ENCODE results near the gene AFAP1L2. TPM values are rescaled to one million over a fixed set of nuclear protein-coding genes. Genes with fewer than 3 reads are reported as not detected.

The AFAP1L2 gene
- total RNA-seq, 1 donor: 0.18 TPM

DNA sequence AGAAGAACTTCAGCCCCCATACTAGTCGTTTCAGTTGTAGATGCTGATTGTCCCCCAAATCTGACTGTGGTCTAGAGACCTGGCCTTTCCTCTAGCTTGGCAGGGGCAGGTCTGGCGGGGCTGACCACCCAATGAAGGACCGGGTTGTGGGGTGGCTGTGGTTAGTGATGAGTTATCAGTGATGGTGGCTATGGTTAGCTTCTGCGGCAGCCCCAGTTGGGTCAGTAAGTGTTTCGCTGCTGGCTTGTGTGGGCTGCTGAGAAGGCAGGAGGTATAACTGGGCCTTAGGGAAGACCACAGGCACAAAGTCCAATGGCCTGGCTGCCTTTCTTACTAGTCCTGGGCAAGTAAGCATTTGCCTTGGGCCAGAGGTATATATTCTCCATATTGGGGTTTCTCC, 143.9 kb downstream of the AFAP1L2 start:
- DNase-seq (ENCODE audit: low read depth): no peak
- H3K4me3 ChIP-seq (ENCODE audit: low read depth, low read length): no peak overlapping the region
- TF ChIP-seq, protein P1, sequence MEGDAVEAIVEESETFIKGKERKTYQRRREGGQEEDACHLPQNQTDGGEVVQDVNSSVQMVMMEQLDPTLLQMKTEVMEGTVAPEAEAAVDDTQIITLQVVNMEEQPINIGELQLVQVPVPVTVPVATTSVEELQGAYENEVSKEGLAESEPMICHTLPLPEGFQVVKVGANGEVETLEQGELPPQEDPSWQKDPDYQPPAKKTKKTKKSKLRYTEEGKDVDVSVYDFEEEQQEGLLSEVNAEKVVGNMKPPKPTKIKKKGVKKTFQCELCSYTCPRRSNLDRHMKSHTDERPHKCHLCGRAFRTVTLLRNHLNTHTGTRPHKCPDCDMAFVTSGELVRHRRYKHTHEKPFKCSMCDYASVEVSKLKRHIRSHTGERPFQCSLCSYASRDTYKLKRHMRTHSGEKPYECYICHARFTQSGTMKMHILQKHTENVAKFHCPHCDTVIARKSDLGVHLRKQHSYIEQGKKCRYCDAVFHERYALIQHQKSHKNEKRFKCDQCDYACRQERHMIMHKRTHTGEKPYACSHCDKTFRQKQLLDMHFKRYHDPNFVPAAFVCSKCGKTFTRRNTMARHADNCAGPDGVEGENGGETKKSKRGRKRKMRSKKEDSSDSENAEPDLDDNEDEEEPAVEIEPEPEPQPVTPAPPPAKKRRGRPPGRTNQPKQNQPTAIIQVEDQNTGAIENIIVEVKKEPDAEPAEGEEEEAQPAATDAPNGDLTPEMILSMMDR (IDR thresholded peaks at IDR 0.05; ENCODE audit: insufficient read depth, low read length): no peak

DNA sequence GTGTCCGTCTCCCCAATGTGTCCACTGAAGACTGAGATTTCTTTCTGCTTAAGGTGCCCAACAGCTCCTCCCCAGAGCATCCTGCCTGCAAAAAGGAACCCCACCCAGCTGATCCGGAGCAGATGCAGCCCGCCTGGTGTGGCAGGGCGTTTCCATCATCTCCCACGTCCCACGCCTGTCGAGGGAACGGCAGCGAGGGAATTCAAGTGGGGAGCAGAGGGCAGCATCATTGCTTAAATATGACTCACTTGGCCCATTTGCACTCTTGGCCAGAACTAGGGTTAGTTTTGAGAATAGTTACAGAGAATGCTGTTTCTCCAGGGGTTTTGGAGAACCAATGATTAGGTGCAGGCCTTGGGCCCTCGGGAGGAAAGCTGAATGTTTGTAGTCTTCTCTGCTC, 144.5 kb downstream of the AFAP1L2 start:
- H3K4me3 ChIP-seq (ENCODE audit: low read depth, low read length): no peak overlapping the region
- TF ChIP-seq, protein P1 (IDR thresholded peaks at IDR 0.05; ENCODE audit: insufficient read depth, low read length): no peak
- DNase-seq (ENCODE audit: low read depth): peak; percentile 90

DNA sequence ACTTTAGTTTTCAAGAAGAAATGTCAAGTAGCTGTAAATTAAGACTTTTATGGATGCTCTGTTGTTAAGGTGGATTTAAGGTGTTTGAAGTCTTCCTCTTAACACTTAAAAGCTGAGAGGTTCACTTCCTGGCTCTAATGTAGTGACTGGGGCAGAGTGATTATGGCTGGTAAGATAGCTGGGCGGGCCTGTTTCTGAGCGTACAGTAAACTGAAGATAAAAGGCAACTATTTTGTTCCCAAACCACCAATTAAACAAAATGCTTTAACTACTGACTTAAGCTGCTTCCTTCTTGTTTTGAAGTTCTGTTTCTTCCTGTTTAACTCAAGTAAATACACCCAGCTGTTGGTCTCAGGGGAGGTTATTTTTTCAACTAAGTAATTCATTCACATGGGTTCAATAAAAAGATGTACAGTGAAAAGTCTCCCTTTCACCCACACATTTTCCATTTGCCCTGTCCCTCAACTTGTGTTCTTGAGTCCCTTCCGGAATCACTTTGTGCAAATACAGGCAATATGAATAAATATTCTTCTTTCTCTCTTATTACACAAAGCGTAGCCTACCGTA, 145.9 kb downstream of the AFAP1L2 start:
- H3K4me3 ChIP-seq (ENCODE audit: low read depth, low read length): no peak overlapping the region
- TF ChIP-seq, protein P1 (IDR thresholded peaks at IDR 0.05; ENCODE audit: insufficient read depth, low read length): no peak
- DNase-seq (ENCODE audit: low read depth): no peak

DNA sequence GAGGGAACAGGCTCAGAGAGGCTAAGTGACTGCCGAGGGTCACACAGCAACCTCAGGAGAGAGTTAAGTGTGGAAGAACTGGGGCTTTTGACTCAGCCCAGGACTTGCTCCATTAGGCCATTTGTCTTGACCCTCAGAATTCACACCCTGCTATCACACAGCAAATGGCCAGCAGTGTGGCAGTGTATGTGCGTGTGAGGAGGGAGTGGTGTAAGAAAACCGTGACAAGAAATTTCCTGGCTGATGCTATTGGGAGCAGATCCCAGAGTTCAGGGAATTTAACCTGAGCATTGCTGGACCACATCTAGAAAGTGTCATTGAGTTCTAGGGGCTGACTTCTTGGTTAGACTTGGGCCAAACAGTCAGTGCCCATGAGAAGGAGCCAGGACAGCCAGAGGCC, 146.8 kb downstream of the AFAP1L2 start:
- TF ChIP-seq, protein P1 (IDR thresholded peaks at IDR 0.05; ENCODE audit: insufficient read depth, low read length): no peak
- DNase-seq (ENCODE audit: low read depth): peak; percentile 64
- H3K4me3 ChIP-seq (ENCODE audit: low read depth, low read length): no peak overlapping the region

DNA sequence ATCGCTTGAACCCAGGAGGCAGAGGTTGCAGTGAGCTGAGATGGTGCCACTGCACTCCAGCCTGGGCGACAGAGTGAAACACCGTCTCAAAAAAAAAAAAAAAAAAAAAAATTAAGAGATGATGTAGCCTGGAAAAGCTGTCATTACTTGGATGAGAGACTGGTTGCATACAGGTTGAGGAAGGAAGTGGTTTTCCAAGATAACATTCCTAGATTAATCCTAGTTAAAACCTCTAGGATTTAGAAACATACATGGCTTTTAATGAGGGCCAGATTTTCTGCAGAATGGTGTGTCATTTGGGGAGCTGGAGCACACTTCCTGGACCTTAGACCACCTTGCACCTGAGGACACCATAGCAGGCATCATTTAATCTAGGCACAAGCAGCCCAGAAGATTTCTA, 147.5 kb downstream of the AFAP1L2 start:
- DNase-seq (ENCODE audit: low read depth): peak; percentile 47
- TF ChIP-seq, protein P1 (IDR thresholded peaks at IDR 0.05; ENCODE audit: insufficient read depth, low read length): no peak
- no peak overlapping the region for H3K4me3 ChIP-seq (ENCODE audit: low read depth, low read length)

DNA sequence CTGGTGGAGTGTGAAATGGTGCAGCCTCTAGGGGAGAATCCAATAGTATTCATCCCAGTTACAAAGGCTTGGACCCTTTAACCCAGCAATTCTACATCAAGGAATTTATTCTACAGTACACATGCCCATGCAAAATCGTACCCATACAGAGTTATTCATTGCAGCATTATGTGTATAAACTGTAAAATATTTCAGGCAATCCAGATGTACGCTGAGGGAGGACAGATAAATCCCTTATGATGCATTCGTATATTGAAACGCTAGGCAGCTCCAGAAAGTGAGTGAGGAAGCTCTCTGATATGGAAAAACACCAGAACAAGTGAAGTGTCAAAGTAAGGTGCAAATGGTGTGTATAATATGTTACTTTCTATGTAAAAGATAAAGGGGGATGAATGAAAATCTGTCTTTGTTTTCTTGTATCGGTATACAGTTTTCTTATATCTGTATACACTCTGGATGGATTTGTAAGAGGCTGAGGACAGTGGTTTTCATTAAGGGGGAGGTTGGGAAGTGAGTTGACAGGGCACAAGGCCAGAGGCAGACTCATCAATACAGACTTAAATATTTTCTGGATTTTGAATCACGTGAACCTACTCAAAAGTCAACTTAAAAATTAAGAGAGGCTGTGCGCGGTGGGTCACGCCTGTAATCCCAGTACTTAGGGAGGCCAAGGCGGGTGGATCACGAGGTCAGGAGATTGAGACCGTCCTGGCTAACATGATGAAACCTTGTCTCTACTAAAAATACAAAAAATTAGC, 148.1 kb downstream of the AFAP1L2 start:
- no peak for DNase-seq (ENCODE audit: low read depth)
- TF ChIP-seq, protein P1 (IDR thresholded peaks at IDR 0.05; ENCODE audit: insufficient read depth, low read length): no peak
- H3K4me3 ChIP-seq (ENCODE audit: low read depth, low read length): no peak overlapping the region
